ENCODE results near the gene NOP9.

DNA sequence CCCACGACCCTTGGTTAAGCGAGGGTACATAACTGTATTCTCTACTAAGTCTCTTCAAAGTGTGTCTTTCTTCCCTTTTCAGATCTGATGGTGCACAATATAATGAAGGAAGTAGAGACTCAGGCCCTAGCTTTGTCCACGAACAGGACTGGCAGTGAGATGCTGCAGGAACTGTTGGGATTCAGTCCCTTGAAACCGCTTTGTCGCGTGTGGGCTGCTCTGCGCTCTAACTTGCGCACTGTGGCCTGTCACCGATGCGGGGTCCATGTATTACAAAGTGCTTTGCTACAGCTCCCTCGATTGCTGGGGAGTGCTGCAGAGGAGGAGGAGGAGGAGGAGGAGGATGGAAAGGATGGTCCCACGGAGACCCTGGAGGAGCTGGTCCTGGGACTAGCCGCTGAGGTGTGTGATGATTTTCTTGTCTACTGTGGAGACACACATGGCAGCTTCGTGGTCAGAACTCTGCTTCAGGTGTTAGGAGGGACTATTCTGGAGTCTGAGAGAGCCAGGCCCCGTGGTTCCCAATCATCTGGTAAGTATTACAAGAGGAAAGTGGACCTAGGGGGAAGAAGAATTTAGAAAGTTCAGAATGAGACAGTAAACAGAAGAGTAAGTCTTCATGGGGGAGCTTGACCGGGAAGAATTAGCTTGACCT is 803 bp downstream of the NOP9 start:
- TF ChIP-seq YY1 (IDR thresholded peaks at IDR 0.05; ENCODE audit: insufficient read depth, insufficient read length): no peak
- no peak for TF ChIP-seq SUZ12 (IDR thresholded peaks at IDR 0.05; ENCODE audit: extremely low read depth, insufficient read depth, insufficient read length)
- no peak for TF ChIP-seq ZNF274 (IDR thresholded peaks at IDR 0.05; ENCODE audit: low read depth, low read length)

Data from NT2/D1 (cell line).